Gastroesophageal sphincter (tissue), 4 donors: ENCODE measurements around the gene TTC6. TPM values are rescaled to one million over a fixed set of nuclear protein-coding genes. Genes with fewer than 3 reads are reported as not detected.

ENCODE experiments used
- ATAC-seq: fragments of 150-250 bp; one replicate; pipeline ENCODE4 v1.9.1; 2016; ENCODE audit warnings: mild to moderate bottlenecking, moderate library complexity
- H3K27ac ChIP-seq, 4 donors: fragments of 200-600 bp; sonication (generic) in 3 of 4; 1 replicate in 3 of 4; 2 replicates in 1 of 4; pipeline ENCODE4 v1.5.1; 2016 to 2019
- H3K27me3 ChIP-seq: fragments of 200-600 bp; sonication (generic); one replicate; pipeline ENCODE4 v1.5.1; 2019
- H3K36me3 ChIP-seq, 2 donors: fragments of 200-600 bp; sonication (generic); one replicate each; pipeline ENCODE4 v1.5.1; 2019; ENCODE audit warnings: control low read depth in 1 of 2
- H3K4me1 ChIP-seq, 3 donors: fragments of 200-600 bp; sonication (generic); 1 replicate in 2 of 3; 2 replicates in 1 of 3; pipeline ENCODE4 v1.5.1; 2016 to 2019; ENCODE audit warnings: control low read depth in 2 of 3
- H3K4me3 ChIP-seq, 2 donors: fragments of 200-600 bp; sonication (generic); one replicate each; pipeline ENCODE4 v1.5.1; 2019; ENCODE audit warnings: mild to moderate bottlenecking in 1 of 2, moderate library complexity in 1 of 2
- H3K9me3 ChIP-seq, 3 donors: fragments of 200-600 bp; sonication (generic); one replicate each; pipeline ENCODE4 v1.5.1; 2017 to 2019; ENCODE audit warnings: control low read depth in 2 of 3
- EP300 ChIP-seq: sonication (generic); formaldehyde crosslinking; IDR thresholded peaks from one replicate; pipeline ENCODE4 v1.6.1; 2017; ENCODE audit warnings: antibody characterized with exemption, mild to moderate bottlenecking
- POLR2A ChIP-seq, 2 donors: fragments of 450-650 bp; IDR thresholded peaks; one replicate each; pipeline ENCODE4 v1.6.1; 2017; ENCODE audit warnings: antibody characterized with exemption in 2 of 2, mild to moderate bottlenecking in 2 of 2, moderate library complexity in 1 of 2
- POLR2AphosphoS5 ChIP-seq: sonication (generic); formaldehyde crosslinking; IDR thresholded peaks from one replicate; pipeline ENCODE4 v1.6.1; 2017; ENCODE audit warnings: antibody characterized with exemption
- WGBS, 2 donors: methylation state at CpG; one replicate each; pipeline ENCODE4 v1.1.5; 2018; ENCODE audit warnings: low coverage in 1 of 2; 5-methylcytosine and 5-hydroxymethylcytosine counted together
- total RNA-seq, 4 donors: library from RNA; depleted of rRNA; stranded (reverse); fragments of >200 nt; gene quantifications; one replicate each; pipeline ENCODE4 v1.1.0, GENCODE V29; 2016
- TF ChIP-seq, protein P1 (sequence below), 4 experiments: fragments of 200-600 bp in 2 of 4; fragments of 450-650 bp in 2 of 4; sonication (generic) in 1 of 4; IDR thresholded peaks; one replicate each; pipeline ENCODE4 v1.5.1; 2017 to 2019; ENCODE audit warnings: antibody characterized with exemption in 4 of 4, mild to moderate bottlenecking in 2 of 4, moderate library complexity in 2 of 4

Gene TTC6
- total RNA-seq, 4 donors from 2014 or later, result 0.31 to 1.1 TPM; not detected in 2

DNA sequence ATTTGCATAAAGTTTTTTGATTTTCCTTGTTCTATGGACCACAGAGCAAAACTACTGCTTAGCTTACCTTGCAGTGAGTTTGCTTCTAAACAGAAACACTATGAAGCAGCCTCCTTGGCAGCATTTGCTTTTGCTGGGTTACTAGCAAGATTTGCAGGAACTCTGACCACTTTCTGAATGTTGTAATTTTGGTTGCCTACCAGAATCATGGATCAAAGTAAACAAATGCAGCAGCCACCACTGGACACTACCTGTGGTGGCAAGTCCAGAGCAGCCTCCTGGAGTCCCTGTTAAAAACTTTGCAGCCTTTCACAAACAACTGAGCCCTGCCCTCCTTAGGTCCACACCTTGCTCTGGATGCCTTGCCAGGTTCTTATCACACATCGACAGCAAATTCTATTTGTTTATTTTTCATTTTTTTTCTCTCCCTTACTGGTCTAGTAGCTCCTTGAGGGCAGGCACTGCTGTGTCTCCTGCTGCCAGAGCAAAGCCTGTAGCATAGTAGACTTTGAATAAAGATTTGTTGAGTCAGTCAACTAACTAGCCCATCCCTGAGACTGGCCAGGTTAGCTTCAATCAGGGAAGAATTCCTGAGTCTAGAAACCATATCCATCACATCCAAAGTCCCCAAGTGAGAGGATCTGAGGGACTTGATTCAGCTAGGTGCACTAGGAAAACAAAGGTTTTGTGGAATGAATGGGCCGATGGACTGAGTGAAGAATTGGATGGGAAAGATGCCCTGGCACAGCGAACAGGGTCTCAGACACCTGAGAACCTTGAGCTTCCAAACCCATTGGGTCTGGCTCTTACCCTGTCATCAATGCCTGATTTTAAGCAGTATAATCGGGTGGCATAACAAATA is 5.7 kb downstream of the TTC6 start:
- Histone ChIP-seq H3K36me3 (no peaks in the 10 kb centered on the region), H3K27ac (no peak overlapping the region), H3K4me3 (no peak overlapping the region), H3K9me3 (no peaks in the 10 kb centered on the region), H3K27me3 (peaks cover 100% of the 10 kb centered on the region), H3K4me1 (peaks cover 0 to 33% (median 9%) of the 10 kb centered on the region in 3 donors)
- ATAC-seq, result no peak
- 22 to 33% methylated on average over 3 to 4 of the region's 4 CpGs for WGBS, 2 donors
- TF ChIP-seq EP300 (no peak), POLR2AphosphoS5 (no peak), POLR2A (IDR thresholded peaks at IDR 0.05) (no peak)
- TF ChIP-seq, protein P1, sequence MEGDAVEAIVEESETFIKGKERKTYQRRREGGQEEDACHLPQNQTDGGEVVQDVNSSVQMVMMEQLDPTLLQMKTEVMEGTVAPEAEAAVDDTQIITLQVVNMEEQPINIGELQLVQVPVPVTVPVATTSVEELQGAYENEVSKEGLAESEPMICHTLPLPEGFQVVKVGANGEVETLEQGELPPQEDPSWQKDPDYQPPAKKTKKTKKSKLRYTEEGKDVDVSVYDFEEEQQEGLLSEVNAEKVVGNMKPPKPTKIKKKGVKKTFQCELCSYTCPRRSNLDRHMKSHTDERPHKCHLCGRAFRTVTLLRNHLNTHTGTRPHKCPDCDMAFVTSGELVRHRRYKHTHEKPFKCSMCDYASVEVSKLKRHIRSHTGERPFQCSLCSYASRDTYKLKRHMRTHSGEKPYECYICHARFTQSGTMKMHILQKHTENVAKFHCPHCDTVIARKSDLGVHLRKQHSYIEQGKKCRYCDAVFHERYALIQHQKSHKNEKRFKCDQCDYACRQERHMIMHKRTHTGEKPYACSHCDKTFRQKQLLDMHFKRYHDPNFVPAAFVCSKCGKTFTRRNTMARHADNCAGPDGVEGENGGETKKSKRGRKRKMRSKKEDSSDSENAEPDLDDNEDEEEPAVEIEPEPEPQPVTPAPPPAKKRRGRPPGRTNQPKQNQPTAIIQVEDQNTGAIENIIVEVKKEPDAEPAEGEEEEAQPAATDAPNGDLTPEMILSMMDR (IDR thresholded peaks at IDR 0.05), result no peak

DNA sequence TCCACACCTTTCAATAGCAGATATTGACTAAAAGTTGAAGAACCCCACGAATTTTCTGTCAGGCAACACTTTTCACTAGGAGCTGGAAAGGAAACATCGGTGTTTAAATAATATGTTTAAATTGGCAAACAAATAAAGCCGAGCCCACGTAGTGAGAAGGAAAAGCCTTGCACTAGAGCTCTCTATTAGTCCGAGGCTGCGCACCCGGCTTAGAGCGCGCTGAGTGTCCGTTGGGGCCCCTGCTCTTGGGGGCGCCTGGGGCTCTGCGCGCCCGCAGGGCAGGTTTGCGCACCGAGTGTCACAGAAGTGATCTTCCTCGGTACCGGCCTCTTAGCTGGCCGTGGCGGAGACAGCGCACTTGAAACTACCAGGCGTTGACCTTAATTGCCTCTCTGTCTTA is 6.4 kb downstream of the TTC6 start:
- H3K9me3 ChIP-seq, result no peaks in the 10 kb centered on the region
- ATAC-seq, result no peak
- no peak overlapping the region for H3K4me3 ChIP-seq
- no peaks in the 10 kb centered on the region for H3K36me3 ChIP-seq
- peaks cover 0 to 30% (median 9%) of the 10 kb centered on the region in 3 donors for H3K4me1 ChIP-seq
- 8 to 9% methylated on average over 18 to 22 of the region's 22 CpGs for whole genome bisulfite sequencing, 2 donors
- H3K27ac ChIP-seq, result no peak overlapping the region
- TF ChIP-seq POLR2A (IDR thresholded peaks at IDR 0.05), result no peak
- peaks cover 100% of the 10 kb centered on the region for H3K27me3 ChIP-seq

DNA sequence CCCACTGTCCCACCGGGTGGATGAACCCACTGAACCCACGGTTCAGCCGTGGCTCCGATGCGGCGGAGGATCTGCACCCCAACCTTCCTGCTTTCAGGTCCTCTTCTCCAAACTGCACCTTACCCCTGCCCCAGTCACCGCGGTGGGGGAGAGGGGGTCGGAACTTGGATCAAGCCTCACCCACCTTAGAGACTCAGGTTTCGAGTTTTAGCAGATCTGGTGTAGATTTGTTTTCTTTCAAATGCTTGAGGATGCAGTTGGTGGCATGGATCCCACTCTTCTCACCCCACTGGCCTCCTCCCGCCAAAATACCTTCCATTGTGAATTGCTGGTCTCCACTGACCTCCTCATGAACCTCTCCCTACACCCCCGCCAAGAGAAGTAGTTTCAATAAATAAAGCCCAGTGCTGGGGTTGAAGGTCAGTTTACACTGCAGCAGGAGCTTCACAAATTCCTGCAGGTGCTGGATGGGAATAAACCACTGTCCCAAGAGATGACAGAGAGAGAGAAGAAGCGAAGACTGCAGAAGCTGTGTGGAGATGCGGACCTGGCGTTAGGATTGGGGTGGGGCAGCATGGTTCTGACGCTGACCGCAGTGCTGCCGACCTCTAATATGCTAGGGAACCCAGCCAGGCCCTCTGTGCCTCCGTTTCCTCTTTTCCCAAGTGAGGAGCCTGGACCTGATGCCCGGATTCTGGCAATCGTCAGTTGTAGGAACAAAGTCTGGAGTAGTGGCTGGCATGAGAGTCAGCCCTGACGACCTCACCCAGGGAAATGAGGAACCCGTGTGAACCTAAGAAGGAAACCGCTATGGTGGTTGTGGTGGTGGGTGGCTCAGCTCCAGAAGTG is 7.4 kb downstream of the TTC6 start:
- 9 to 21% methylated on average over 8 to 9 of the region's 24 CpGs for WGBS, 2 donors
- no peak overlapping the region for H3K27ac ChIP-seq
- TF ChIP-seq, protein P1 (IDR thresholded peaks at IDR 0.05), result no peak
- TF ChIP-seq EP300 (no peak), POLR2AphosphoS5 (no peak), POLR2A (IDR thresholded peaks at IDR 0.05) (no peak)
- H3K36me3 ChIP-seq, result no peaks in the 10 kb centered on the region
- ATAC-seq, result no peak
- H3K4me1 ChIP-seq, result peaks cover 0 to 26% (median 7%) of the 10 kb centered on the region in 3 donors
- no peaks in the 10 kb centered on the region for H3K9me3 ChIP-seq
- H3K27me3 ChIP-seq, result peaks cover 98% of the 10 kb centered on the region
- no peak overlapping the region for H3K4me3 ChIP-seq

DNA sequence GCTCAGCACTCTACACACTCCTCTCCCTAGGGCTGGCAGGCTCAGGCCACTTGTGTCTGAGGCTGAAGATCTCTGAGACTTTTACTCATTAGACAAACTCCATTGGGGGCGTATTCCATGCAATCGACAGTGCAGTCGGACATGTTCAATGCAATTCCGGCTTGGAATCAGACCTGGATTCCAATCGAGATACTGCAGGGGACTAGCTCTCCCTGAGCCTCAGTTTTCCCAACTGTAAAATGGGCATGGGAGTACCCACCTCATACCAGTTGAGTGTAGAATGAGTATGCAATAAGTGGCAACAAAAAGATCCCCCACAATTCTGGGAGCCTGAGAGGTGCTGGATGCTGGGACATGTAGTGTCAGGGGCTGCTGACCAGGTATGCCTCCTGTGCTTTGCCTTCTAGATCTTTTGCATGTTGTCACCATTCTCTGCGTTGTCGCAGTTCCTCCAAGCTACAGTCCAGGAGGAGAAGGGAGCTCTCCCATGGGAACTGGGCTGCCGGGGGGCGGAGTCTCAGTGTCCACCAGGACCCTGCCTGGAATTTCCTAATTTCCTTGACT is 8.3 kb downstream of the TTC6 start:
- H3K36me3 ChIP-seq, result no peaks in the 10 kb centered on the region
- 63 to 100% methylated on average over 1 to 4 of the region's 9 CpGs for WGBS, 2 donors
- H3K4me3 ChIP-seq, result no peak overlapping the region
- no peak for TF ChIP-seq POLR2A (IDR thresholded peaks at IDR 0.05)
- TF ChIP-seq, protein P1 (IDR thresholded peaks at IDR 0.05), result no peak
- TF ChIP-seq EP300, result no peak
- TF ChIP-seq POLR2AphosphoS5, result no peak
- peaks cover 0 to 16% (median 0%) of the 10 kb centered on the region in 3 donors for H3K4me1 ChIP-seq
- no peak for ATAC-seq
- no peaks in the 10 kb centered on the region for H3K9me3 ChIP-seq
- H3K27me3 ChIP-seq, result peaks cover 97% of the 10 kb centered on the region
- H3K27ac ChIP-seq, result no peak overlapping the region

DNA sequence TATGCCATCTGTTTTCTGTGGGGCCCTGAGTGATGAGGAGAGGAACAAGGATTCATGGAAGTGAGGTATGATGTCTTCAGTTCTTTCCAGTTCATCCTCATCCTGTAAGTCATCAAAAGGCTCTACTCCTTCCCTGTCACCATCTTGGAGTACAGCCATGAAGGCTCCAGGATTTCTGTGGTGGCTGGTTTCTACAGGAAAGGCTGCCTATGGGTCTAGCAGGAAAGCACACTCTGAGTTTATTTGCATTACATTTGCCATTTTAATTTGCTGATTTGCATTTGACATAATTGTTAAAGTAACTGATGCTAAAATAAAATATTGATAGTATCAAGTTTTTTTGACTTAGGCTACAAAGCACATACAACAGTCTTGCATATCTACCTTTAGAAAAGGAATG is 11.2 kb downstream of the TTC6 start:
- Histone ChIP-seq H3K27ac (no peak overlapping the region), H3K4me1 (no peaks in the 10 kb centered on the region), H3K9me3 (peaks cover 0 to 7% (median 0%) of the 10 kb centered on the region in 3 donors), H3K4me3 (no peak overlapping the region), H3K27me3 (peaks cover 96% of the 10 kb centered on the region), H3K36me3 (no peaks in the 10 kb centered on the region)
- TF ChIP-seq EP300 (no peak), POLR2A (IDR thresholded peaks at IDR 0.05) (no peak), POLR2AphosphoS5 (no peak)
- TF ChIP-seq, protein P1 (IDR thresholded peaks at IDR 0.05), result no peak
- ATAC-seq, result no peak
